HG02678 (cell line): ENCODE results near the gene KLK1.

Experiments
- ATAC-seq: cut with Tn5 transposase; IDR thresholded peaks from one replicate; pipeline ENCODE4 v1.9.1; 2021; ENCODE audit warnings: mild to moderate bottlenecking, moderate library complexity; ENCODE audit not compliant: unreplicated experiment

KLK1 gene

GRCh38 chr19:50836543-50837195, 13.1 kb upstream of the KLK1 start:
- ATAC-seq: no peak

- ATAC-seq: peak; percentile 81
Observed at GRCh38 chr19:50835785-50836542, 12.4 kb upstream of the KLK1 start.

- ATAC-seq: no peak
Observed at GRCh38 chr19:50835103-50835784, 11.7 kb upstream of the KLK1 start.

GRCh38 chr19:50833802-50834167, 10.2 kb upstream of the KLK1 start:
- no peak for ATAC-seq

- no peak for ATAC-seq
Observed at GRCh38 chr19:50833117-50833801, 9.7 kb upstream of the KLK1 start, which contains the start of gene KLK15. KLK15 (minus strand) TSS chr19:50833574; CDS start chr19:50831492, 2,082 bp downstream.

- ATAC-seq: no peak
Observed at GRCh38 chr19:50832666-50833065, 9.1 kb upstream of the KLK1 start.

GRCh38 chr19:50831026-50831396, 7.4 kb upstream of the KLK1 start:
- no peak for ATAC-seq

GRCh38 chr19:50830266-50831025, 6.9 kb upstream of the KLK1 start:
- ATAC-seq: no peak

GRCh38 chr19:50829801-50830200, 6.2 kb upstream of the KLK1 start:
- ATAC-seq: no peak

GRCh38 chr19:50827476-50827875, 3.9 kb upstream of the KLK1 start:
- ATAC-seq: no peak

GRCh38 chr19:50826492-50827240, 3.1 kb upstream of the KLK1 start:
- ATAC-seq: no peak

- no peak for ATAC-seq
Observed at GRCh38 chr19:50822661-50823208, 852 bp downstream of the KLK1 start.

- no peak for ATAC-seq
Observed at GRCh38 chr19:50821622-50822021, 2.0 kb downstream of the KLK1 start.

GRCh38 chr19:50821248-50821612, 2.4 kb downstream of the KLK1 start:
- ATAC-seq: no peak

- ATAC-seq: no peak
Observed at GRCh38 chr19:50820549-50821247, 2.9 kb downstream of the KLK1 start.

- ATAC-seq: no peak
Observed at GRCh38 chr19:50820086-50820485, 3.5 kb downstream of the KLK1 start.

- no peak for ATAC-seq
Observed at GRCh38 chr19:50819636-50820035, 4.0 kb downstream of the KLK1 start.

GRCh38 chr19:50818859-50819472, 4.6 kb downstream of the KLK1 start:
- no peak for ATAC-seq
